G401.6 (cell line): ENCODE results near the gene MYH14.
"Not testable (repeated sequence)": the region's sequence is repeated elsewhere in the genome, so short reads cannot be mapped to it uniquely, and the experiment has no call there.

ENCODE experiments used
- FAIRE-seq: peaks from 2 replicates; lab custom pipeline; 2012; peaks lifted over from hg19 to GRCh38; lab: Jason Lieb, UNC

The MYH14 gene

GRCh38 chr19:50333235-50333736 is 129.9 kb downstream of the MYH14 start:
- peak; percentile 95 for FAIRE-seq

- FAIRE-seq: no peak
These were observed 130.6 kb downstream of the MYH14 start for GRCh38 chr19:50333737-50334617.

GRCh38 chr19:50334741-50335421 is 131.5 kb downstream of the MYH14 start:
- FAIRE-seq: no peak

- not testable (repeated sequence) for FAIRE-seq
These were observed 133.6 kb downstream of the MYH14 start for GRCh38 chr19:50337031-50337430.

GRCh38 chr19:50340331-50340730 is 136.9 kb downstream of the MYH14 start:
- FAIRE-seq: no peak

- FAIRE-seq: no peak
These were observed 137.7 kb downstream of the MYH14 start for GRCh38 chr19:50341091-50341564.

- no peak for FAIRE-seq
These were observed 141.4 kb downstream of the MYH14 start for GRCh38 chr19:50344661-50345318.

GRCh38 chr19:50347089-50347581 is 143.7 kb downstream of the MYH14 start:
- not testable (repeated sequence) for FAIRE-seq

- FAIRE-seq: no peak
These were observed 146.0 kb downstream of the MYH14 start for GRCh38 chr19:50349277-50350057.

- FAIRE-seq: no peak
These were observed 148.8 kb downstream of the MYH14 start for GRCh38 chr19:50352242-50352641.

- FAIRE-seq: not testable (repeated sequence)
These were observed 150.1 kb downstream of the MYH14 start for GRCh38 chr19:50353487-50353880.

GRCh38 chr19:50356691-50357177 is 153.3 kb downstream of the MYH14 start:
- FAIRE-seq: no peak

GRCh38 chr19:50357178-50358100 is 154.0 kb downstream of the MYH14 start:
- FAIRE-seq: peak; percentile 65

GRCh38 chr19:50358483-50359327 is 155.3 kb downstream of the MYH14 start:
- no peak for FAIRE-seq

GRCh38 chr19:50359328-50359818 is 156.0 kb downstream of the MYH14 start:
- FAIRE-seq: no peak
